ENCODE data around the gene PPP2R5E.
"Not testable (repeated sequence)": the region's sequence is repeated elsewhere in the genome, so short reads cannot be mapped to it uniquely, and the experiment has no call there.

The PPP2R5E gene

DNA sequence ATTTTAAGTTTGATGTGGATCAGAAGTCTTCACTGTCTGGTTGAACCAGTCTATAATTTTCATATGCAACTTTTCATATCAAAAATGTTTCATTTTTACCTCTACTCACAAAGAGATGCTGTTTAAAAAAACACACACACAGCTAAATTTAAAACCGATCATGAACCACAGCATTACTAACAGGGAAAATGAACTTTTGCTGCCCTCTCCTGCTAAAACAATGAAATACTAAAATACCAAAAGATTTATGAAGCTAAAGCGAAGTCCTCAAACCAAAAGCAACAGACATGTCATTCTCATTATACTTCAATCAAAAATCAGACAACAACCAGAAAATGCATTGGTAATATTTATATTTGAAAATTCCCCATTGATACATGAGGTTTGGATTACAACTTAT lies 171.6 kb downstream of the PPP2R5E start:
- not testable (repeated sequence) for DNase-seq (ENCODE audit: low read depth)

- no peak for DNase-seq (ENCODE audit: low read depth)
These were observed 172.1 kb downstream of the PPP2R5E start for GRCh38 chr14:63371033-63371432.

- DNase-seq (ENCODE audit: low read depth), result no peak
These were observed 175.3 kb downstream of the PPP2R5E start for GRCh38 chr14:63367742-63368364.

DNA sequence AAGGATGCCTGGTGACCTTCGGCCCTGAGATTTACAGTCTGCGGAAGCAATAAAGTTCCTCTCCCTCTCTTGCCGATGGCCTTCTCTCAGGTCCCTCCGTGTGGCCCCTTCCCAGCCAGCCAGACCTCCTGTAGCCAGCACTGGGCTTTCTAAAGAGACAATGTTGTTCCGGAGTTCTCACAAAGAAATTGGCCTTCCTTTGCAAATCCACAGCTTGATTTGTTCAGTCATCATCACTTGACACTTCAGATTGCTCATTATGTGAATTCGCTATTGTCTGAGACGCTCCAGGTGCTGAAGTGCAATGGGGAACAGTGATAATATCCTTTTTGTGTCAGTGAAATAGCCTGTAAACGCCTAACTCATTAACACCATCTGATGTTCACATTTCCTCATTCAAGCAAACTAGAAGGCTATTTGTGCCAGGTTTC lies 180.8 kb downstream of the PPP2R5E start:
- no peak for DNase-seq (ENCODE audit: low read depth)

DNA sequence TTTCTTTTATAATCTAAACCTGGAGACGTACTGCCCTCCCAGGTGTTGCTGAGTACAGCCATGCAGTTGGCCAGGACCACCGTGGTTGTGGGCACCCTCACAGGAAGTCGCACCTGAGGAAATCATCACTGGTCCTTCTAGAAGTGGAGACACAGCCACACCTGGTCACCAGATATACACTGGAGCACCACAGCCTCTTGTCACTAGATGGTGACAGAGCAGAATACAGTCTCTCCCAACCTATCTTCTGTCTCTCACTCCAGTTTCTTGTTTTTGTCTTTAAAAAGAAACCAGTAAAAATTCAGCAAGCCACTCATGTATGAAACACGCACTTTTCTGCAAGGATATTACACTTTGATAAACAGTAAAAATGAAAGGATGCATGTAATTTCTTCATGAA lies 181.4 kb downstream of the PPP2R5E start:
- DNase-seq (ENCODE audit: low read depth), result no peak

DNA sequence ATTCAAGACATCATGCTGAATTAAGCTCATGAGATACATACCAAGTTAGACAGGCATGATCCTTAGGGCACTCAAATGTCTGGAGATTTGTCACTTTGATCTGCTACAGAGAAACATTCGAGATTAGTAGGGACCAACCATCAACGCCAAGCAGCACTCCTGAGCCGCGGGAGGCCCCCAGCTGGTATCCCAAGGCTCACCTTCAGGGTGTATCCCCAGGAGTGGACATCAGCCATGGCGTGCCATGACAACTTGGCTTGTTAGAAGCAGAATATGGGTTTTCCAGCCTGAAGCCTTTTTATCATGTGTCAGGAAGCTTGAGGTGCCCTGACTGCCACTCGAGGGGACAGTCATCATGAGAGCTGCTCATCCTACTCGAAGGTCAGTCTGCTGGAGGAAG lies 185.3 kb downstream of the PPP2R5E start:
- no peak for DNase-seq (ENCODE audit: low read depth)

DNA sequence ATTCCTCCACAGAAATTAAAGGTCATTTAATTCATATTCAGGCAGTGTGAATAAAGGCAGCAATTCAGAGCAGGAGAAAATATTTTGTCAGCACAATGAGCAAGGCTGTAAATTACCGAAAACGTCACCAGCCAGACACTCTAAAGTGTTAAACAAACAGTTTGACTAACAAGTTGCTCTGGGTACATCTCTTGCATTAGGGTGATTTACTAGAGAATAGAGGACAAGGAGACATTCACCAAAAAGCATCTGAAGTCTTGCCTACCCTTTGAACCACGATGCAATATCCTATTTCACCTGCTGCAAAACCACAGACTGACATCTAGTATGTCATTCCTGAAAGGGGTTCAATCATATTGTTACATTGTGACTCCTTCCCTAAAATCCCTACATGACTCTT lies 197.4 kb downstream of the PPP2R5E start:
- no peak for DNase-seq (ENCODE audit: low read depth)

DNA sequence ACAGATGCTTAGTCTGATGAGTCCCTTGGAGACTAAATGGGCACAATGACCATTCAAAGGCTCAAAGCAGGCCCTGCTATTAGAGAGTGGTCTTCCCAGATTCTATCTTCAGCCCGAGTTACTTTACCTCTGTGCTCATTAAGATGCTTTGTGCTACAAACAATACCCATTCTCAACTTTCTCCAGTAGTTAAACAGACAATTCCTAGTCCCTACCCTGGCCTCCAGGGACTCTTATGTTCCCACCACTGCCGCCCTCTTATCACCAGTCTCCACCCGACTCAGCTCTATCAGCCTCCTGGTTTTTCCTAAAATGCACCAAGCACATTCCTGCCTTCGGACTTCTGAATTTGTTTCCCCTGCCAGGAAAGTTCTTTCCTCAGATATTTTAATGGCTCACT lies 198.8 kb downstream of the PPP2R5E start:
- no peak for DNase-seq (ENCODE audit: low read depth)

GRCh38 chr14:63343878-63344277 lies 199.3 kb downstream of the PPP2R5E start:
- DNase-seq (ENCODE audit: low read depth), result no peak

DNA sequence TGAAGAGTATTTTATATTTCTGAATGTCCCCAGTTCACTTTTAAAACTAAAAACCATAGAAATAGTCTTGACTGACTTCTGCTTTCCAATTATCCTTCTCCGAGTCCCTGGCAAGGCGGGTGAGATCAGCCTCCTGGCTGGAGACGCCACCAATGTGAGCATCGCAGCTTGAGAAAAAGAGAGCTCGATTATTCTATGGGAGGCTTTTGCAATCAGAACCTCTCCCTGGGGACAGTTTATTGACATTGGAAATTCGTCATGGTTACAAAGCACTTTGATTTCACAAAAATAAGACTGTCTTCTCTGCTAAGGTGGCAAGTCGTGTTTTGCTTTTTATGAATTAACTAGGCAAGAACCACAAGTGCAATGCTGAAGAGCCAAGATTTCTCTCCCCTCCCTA lies 200.8 kb downstream of the PPP2R5E start:
- no peak for DNase-seq (ENCODE audit: low read depth)

DNA sequence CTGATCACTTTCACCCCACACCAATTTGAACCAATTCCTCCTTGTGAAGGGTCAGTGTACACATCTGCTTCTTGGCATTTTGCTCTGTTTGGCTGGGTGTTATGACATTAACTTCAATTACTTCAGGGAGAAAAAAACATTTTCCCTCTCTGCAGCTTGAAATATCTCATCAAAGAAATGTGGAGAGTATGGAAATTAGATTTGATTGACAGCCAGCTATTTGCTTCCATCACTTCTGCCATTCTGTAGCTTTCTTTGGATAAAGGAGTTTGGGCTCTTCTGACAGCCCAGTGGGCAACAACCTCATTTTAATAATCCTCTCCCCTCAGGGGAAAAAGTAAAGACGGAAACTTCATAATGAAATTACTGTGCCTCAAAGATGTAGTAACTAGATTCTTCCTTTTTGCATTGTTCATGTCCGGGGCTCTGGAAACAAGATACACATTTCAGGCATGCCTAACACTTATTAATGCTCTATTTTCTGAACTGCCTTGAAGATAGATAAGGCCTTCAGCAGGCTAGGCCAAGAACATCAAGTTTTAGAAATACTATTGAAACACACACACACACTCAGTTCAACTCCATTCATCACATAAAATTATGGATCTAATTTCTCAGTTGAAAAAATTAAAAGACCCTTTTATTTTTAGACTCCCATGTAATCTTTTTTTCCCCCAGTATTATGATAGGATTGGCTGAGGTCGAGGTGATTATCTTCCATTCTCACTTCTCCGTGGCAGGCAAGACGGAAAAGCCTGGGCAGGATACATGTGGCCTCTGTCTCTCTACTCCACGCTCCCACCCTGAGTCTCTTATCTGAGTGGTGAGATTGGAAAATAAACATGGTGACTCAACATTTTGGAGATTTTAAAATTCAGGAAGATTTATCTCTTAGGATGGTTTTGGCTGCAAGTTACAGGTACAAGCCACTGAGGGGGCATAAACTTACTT lies 214.1 kb downstream of the PPP2R5E start:
- no peak for DNase-seq (ENCODE audit: low read depth)

- no peak for DNase-seq (ENCODE audit: low read depth)
These were observed 216.3 kb downstream of the PPP2R5E start for GRCh38 chr14:63326840-63327239.

DNA sequence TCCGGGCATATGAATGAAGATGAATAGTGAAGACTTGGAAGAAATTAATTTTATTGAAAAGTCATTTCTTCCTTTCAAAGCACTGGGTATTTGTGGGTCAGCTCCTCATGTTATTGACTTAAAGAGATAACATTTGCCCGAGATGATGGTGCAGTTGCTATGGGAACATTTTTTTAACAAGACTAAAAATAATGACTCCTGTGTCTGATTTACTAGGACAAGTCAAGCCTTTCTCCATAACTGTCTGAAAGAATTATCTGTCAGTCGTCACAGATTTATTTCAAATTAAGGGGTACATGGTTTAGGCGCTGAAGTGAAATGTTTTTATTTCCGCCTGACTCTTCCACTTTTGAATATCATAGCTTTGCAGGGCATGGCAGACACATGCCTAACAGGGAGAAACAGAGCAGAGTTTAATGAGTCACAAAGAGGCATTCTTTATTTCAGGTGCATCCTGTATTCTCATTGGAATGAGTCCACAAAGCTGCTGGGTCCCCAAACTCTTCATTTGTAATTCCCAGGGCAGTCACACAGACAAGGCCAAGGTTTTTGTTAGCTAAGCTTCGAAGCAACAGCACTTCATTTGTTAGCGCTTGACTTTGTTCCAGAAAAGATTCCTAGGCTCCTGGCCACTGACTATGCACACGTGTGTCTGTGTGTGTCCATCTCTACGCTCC lies 220.1 kb downstream of the PPP2R5E start:
- no peak for DNase-seq (ENCODE audit: low read depth)

DNA sequence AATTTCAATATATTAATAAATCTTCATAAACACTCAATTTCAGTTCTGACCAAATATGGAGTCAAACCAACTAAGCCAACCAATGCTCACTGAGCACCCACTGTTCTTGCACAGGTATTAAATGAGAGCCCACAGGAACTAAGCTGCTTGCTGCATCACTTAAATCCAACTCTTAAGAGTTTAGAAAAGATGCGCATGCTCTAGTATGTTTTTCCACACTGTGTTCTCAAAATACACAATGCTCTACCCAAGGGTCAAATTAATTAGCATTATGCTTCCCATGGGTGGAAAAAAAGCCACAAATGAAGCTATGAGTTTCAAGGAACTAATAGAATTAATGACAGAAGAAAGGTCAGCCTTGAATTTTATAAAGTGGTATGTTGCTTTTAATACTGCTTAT lies 220.7 kb downstream of the PPP2R5E start:
- DNase-seq (ENCODE audit: low read depth), result no peak

All from CMK (cell line).